Astrocyte (in vitro differentiated cells and primary cell): Measurements from ENCODE around the gene STK38. TPM values are rescaled to one million over a fixed set of nuclear protein-coding genes. Genes with fewer than 3 reads are reported as not detected.

Experiments used
- DNase-seq: peaks from one replicate; pipeline ENCODE4 v3.0.0-alpha.2; 2010; ENCODE audit warnings: low read depth
- FAIRE-seq: peaks from 2 replicates; lab custom pipeline; 2011; peaks lifted over from hg19 to GRCh38; lab: Jason Lieb, UNC
- H2AFZ ChIP-seq: 2 replicates; pipeline ENCODE4 v1.6.0; 2012; ENCODE audit warnings: low read depth, low read length, inconsistent platforms
- H3K27ac ChIP-seq: 2 replicates; pipeline ENCODE4 v1.5.1; 2011; ENCODE audit warnings: low read depth, low read length, inconsistent platforms
- H3K27me3 ChIP-seq: 2 replicates; pipeline ENCODE4 v1.6.0; 2011; ENCODE audit warnings: low read length, inconsistent platforms; ENCODE audit not compliant: insufficient read depth
- H3K36me3 ChIP-seq: 2 replicates; pipeline ENCODE4 v1.5.1; 2011; ENCODE audit warnings: low read length, inconsistent platforms; ENCODE audit not compliant: insufficient read depth
- H3K4me1 ChIP-seq: 2 replicates; pipeline ENCODE4 v1.5.1; 2011; ENCODE audit warnings: low read length, inconsistent platforms; ENCODE audit not compliant: insufficient read depth
- H3K4me2 ChIP-seq: 2 replicates; pipeline ENCODE4 v1.6.0; 2012; ENCODE audit warnings: low read length, inconsistent platforms
- H3K4me3 ChIP-seq: 2 replicates; pipeline ENCODE4 v1.5.1; 2011; ENCODE audit warnings: low read depth, mild to moderate bottlenecking, low read length, inconsistent platforms; ENCODE audit not compliant: insufficient read depth
- H3K79me2 ChIP-seq: 2 replicates; pipeline ENCODE4 v1.6.0; 2012; ENCODE audit warnings: mild to moderate bottlenecking, low read length, inconsistent platforms; ENCODE audit not compliant: insufficient read depth
- H3K9ac ChIP-seq: 2 replicates; pipeline ENCODE4 v1.6.0; 2012; ENCODE audit warnings: mild to moderate bottlenecking, low read length, inconsistent platforms
- H3K9me3 ChIP-seq: 2 replicates; pipeline ENCODE4 v1.5.1; 2012; ENCODE audit warnings: low read depth, mild to moderate bottlenecking, low read length, inconsistent platforms; ENCODE audit not compliant: insufficient read depth
- H4K20me1 ChIP-seq: 2 replicates; pipeline ENCODE4 v1.6.0; 2012; ENCODE audit warnings: low read length, inconsistent platforms; ENCODE audit not compliant: insufficient read depth
- H3K27ac Mint-ChIP-seq: one replicate; pipeline ENCODE4 v1.8.0; 2021; ENCODE audit warnings: mild to moderate bottlenecking, mixed read lengths; ENCODE audit not compliant: unreplicated experiment
- H3K27me3 Mint-ChIP-seq: one replicate; pipeline ENCODE4 v1.8.0; 2021; ENCODE audit warnings: low read depth, mixed read lengths; ENCODE audit not compliant: unreplicated experiment
- H3K36me3 Mint-ChIP-seq: one replicate; pipeline ENCODE4 v1.8.0; 2021; ENCODE audit warnings: low read depth, mixed read lengths; ENCODE audit not compliant: unreplicated experiment
- H3K4me1 Mint-ChIP-seq: one replicate; pipeline ENCODE4 v1.8.0; 2021; ENCODE audit warnings: low read depth, mixed read lengths; ENCODE audit not compliant: unreplicated experiment
- H3K4me3 Mint-ChIP-seq: one replicate; pipeline ENCODE4 v1.8.0; 2021; ENCODE audit warnings: mild to moderate bottlenecking, moderate library complexity, mixed read lengths; ENCODE audit not compliant: unreplicated experiment
- H3K9me3 Mint-ChIP-seq: one replicate; pipeline ENCODE4 v1.8.0; 2021; ENCODE audit warnings: mild to moderate bottlenecking, mixed read lengths; ENCODE audit not compliant: unreplicated experiment
- EZH2 ChIP-seq: IDR thresholded peaks from 2 replicates; pipeline ENCODE4 v1.6.1; 2012; ENCODE audit warnings: mild to moderate bottlenecking, low read length, inconsistent platforms; ENCODE audit not compliant: insufficient read depth
- total RNA-seq: library from RNA; stranded (reverse); gene quantifications from 2 replicates; pipeline ENCODE4 v1.2.1, GENCODE V29; 2021
- TF ChIP-seq, protein P1 (sequence below): IDR thresholded peaks from 2 replicates; pipeline ENCODE4 v1.5.1; 2011; ENCODE audit warnings: low read depth, mild to moderate bottlenecking, inconsistent platforms, low read length, moderate library complexity; ENCODE audit not compliant: insufficient read depth

STK38 gene
- total RNA-seq, 1 donor from 2014 or later = 54.1 TPM

GRCh38 chr6:36492621-36493020 is 54.7 kb downstream of the STK38 start:
- Mint-ChIP-seq H3K4me1 (peaks cover 17% of the 10 kb centered on the region), H3K4me3 (no peak overlapping the region), H3K27me3 (no peaks in the 10 kb centered on the region), H3K27ac (peak overlapping the region; percentile 47), H3K36me3 (peaks cover 20% of the 10 kb centered on the region), H3K9me3 (no peaks in the 10 kb centered on the region)
- TF ChIP-seq, protein P1, sequence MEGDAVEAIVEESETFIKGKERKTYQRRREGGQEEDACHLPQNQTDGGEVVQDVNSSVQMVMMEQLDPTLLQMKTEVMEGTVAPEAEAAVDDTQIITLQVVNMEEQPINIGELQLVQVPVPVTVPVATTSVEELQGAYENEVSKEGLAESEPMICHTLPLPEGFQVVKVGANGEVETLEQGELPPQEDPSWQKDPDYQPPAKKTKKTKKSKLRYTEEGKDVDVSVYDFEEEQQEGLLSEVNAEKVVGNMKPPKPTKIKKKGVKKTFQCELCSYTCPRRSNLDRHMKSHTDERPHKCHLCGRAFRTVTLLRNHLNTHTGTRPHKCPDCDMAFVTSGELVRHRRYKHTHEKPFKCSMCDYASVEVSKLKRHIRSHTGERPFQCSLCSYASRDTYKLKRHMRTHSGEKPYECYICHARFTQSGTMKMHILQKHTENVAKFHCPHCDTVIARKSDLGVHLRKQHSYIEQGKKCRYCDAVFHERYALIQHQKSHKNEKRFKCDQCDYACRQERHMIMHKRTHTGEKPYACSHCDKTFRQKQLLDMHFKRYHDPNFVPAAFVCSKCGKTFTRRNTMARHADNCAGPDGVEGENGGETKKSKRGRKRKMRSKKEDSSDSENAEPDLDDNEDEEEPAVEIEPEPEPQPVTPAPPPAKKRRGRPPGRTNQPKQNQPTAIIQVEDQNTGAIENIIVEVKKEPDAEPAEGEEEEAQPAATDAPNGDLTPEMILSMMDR = no peak
- no peak for TF ChIP-seq EZH2
- no peak overlapping the region for H3K4me3 ChIP-seq
- H3K9me3 ChIP-seq = no peaks in the 10 kb centered on the region
- H3K79me2 ChIP-seq = no peaks in the 10 kb centered on the region
- H3K27me3 ChIP-seq = no peaks in the 10 kb centered on the region
- peaks cover 10% of the 10 kb centered on the region for H3K4me1 ChIP-seq
- DNase-seq (no peak), FAIRE-seq (no peak)
- H3K36me3 ChIP-seq = peaks cover 34% of the 10 kb centered on the region
- H3K27ac ChIP-seq = no peak overlapping the region
- no peak overlapping the region for H3K4me2 ChIP-seq
- H4K20me1 ChIP-seq = peaks cover 32% of the 10 kb centered on the region
- no peak overlapping the region for H2AFZ ChIP-seq
- no peak overlapping the region for H3K9ac ChIP-seq

DNA sequence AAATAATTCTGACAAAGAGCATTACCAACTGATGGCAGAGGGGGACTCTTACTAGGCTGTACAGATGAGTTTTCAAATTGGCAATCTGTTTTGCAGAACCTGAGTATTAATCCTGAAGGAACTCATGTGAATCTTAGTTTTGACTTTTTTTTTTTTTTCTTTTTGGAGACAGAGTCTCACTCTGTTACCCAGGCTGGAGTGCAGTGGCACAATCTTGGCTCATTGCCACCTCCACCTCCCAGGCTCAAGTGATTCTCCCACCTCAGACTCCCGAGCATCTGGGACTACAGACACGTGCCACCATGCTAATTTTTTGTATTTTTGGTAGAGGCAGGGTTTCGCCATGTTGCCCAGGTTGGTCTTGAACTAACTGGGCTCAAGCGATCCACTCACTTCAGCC is 55.2 kb downstream of the STK38 start:
- no peak for FAIRE-seq
- Histone ChIP-seq H3K4me1 (peaks cover 15% of the 10 kb centered on the region), H3K4me3 (no peak overlapping the region), H3K27ac (no peak overlapping the region), H4K20me1 (peaks cover 38% of the 10 kb centered on the region), H3K27me3 (no peaks in the 10 kb centered on the region), H3K9me3 (no peaks in the 10 kb centered on the region), H3K79me2 (no peaks in the 10 kb centered on the region), H3K4me2 (no peak overlapping the region), H2AFZ (no peak overlapping the region), H3K36me3 (peaks cover 31% of the 10 kb centered on the region), H3K9ac (no peak overlapping the region)
- peaks cover 18% of the 10 kb centered on the region for H3K4me1 Mint-ChIP-seq
- no peak overlapping the region for H3K27ac Mint-ChIP-seq
- H3K27me3 Mint-ChIP-seq = no peaks in the 10 kb centered on the region
- H3K9me3 Mint-ChIP-seq = no peaks in the 10 kb centered on the region
- H3K4me3 Mint-ChIP-seq = no peak overlapping the region
- TF ChIP-seq, protein P1 = no peak
- TF ChIP-seq EZH2 = no peak
- no peak for DNase-seq
- H3K36me3 Mint-ChIP-seq = peaks cover 20% of the 10 kb centered on the region

- Histone ChIP-seq H3K9me3 (no peaks in the 10 kb centered on the region), H4K20me1 (peaks cover 44% of the 10 kb centered on the region), H3K36me3 (peaks cover 30% of the 10 kb centered on the region), H3K27ac (no peak overlapping the region), H3K9ac (no peak overlapping the region), H3K4me1 (peaks cover 16% of the 10 kb centered on the region), H3K27me3 (no peaks in the 10 kb centered on the region), H3K79me2 (no peaks in the 10 kb centered on the region), H2AFZ (no peak overlapping the region), H3K4me3 (no peak overlapping the region), H3K4me2 (no peak overlapping the region)
- FAIRE-seq = no peak
- H3K4me1 Mint-ChIP-seq = peaks cover 18% of the 10 kb centered on the region
- H3K9me3 Mint-ChIP-seq = no peaks in the 10 kb centered on the region
- no peaks in the 10 kb centered on the region for H3K27me3 Mint-ChIP-seq
- H3K27ac Mint-ChIP-seq = no peak overlapping the region
- TF ChIP-seq, protein P1 = no peak
- H3K4me3 Mint-ChIP-seq = peak overlapping the region; percentile 17
- DNase-seq = peak; percentile 26
- peaks cover 19% of the 10 kb centered on the region for H3K36me3 Mint-ChIP-seq
Measured at GRCh38 chr6:36491378-36491965, 55.8 kb downstream of the STK38 start.
